Right lobe of liver (tissue), 6 donors: ENCODE measurements around the gene GATAD1. TPM values are rescaled to one million over a fixed set of nuclear protein-coding genes. Genes with fewer than 3 reads are reported as not detected.

Source experiments
- ATAC-seq, 4 donors: fragments of 200-7000 bp; cut with Tn5 transposase; one replicate each; pipeline ENCODE4 v1.9.1; 2020; ENCODE audit warnings: mild to moderate bottlenecking in 4 of 4, moderate library complexity in 4 of 4
- DNase-seq, 3 donors: peaks; one replicate each; pipeline ENCODE4 v3.0.0-alpha.2; 2020
- H3K27ac ChIP-seq, 3 donors: fragments of 200-600 bp; one replicate each; pipeline ENCODE4 v1.8.0; 2022
- H3K27me3 ChIP-seq, 2 donors: fragments of 200-600 bp; one replicate each; pipeline ENCODE4 v1.8.0; 2022
- H3K36me3 ChIP-seq, 4 donors: fragments of 200-600 bp; sonication (generic) in 1 of 4; one replicate each; pipeline versions ENCODE4 v1.5.1 to v1.8.0; 2017 to 2022; ENCODE audit warnings: control low read depth in 1 of 4
- H3K4me1 ChIP-seq, 4 donors: fragments of 200-600 bp; sonication (generic) in 1 of 4; one replicate each; pipeline versions ENCODE4 v1.5.1 to v1.8.0; 2017 to 2022; ENCODE audit warnings: control low read depth in 1 of 4
- H3K4me3 ChIP-seq, 3 donors: fragments of 200-600 bp; one replicate each; pipeline ENCODE4 v1.8.0; 2022
- H3K9me3 ChIP-seq, 4 donors: fragments of 200-600 bp; sonication (generic) in 1 of 4; one replicate each; pipeline versions ENCODE4 v1.5.1 to v1.8.0; 2017 to 2022; ENCODE audit warnings: control low read depth in 1 of 4
- CTCF ChIP-seq, 4 donors: fragments of 200-600 bp in 3 of 4; fragments of 450-650 bp in 1 of 4; IDR thresholded peaks; one replicate each; pipeline versions ENCODE4 v1.5.1 to v1.8.0; 2016 to 2022; ENCODE audit warnings: antibody characterized with exemption in 4 of 4, mild to moderate bottlenecking in 2 of 4
- POLR2A ChIP-seq: fragments of 450-650 bp; IDR thresholded peaks from one replicate; pipeline ENCODE4 v1.6.1; 2017; ENCODE audit warnings: antibody characterized with exemption, mild to moderate bottlenecking
- WGBS: methylation state at CpG from one replicate; pipeline ENCODE4 v1.1.6; 2018; ENCODE audit warnings: low coverage, low lambda C conversion rate; ENCODE audit not compliant: insufficient coverage; ENCODE audit errors: missing lambda C conversion rate; 5-methylcytosine and 5-hydroxymethylcytosine counted together
- intact Hi-C, 2 donors: fragments of 100-400 bp; cut with DNase I; formaldehyde crosslinking; loops; one replicate each; pipeline versions ENCODE4 v1.11.2 to v1.14.1; 2022
- total RNA-seq, 6 experiments: library from RNA; depleted of rRNA in 2 of 6; stranded (reverse); fragments of >200 nt in 2 of 6; fragmentation: NEBNext Ultra II Directional in 3 of 6; extraction: Animal tissue kit (Norgen Biotek cat#: 25700) in 3 of 6; gene quantifications; one replicate each; pipeline versions ENCODE4 v1.1.0 to v1.2.4, GENCODE V29; 2016 to 2023
- donor health status: DM: no; HTN: yes; CAD: no.
- donor health status: DM: no; HTN: no; CAD: no.
- donor health status: DM: no; HTN: no; CAD: no.
- donor health status: DM: no; HTN: yes; CAD: no.
- donor health status: DM: no; HTN: yes; CAD: no.

The GATAD1 gene
- total RNA-seq, 6 experiments from 2014 or later = 11.5 to 16.8 (median 14.0) TPM

GRCh38 chr7:92413550-92413949 is 33.7 kb upstream of the GATAD1 start:
- Histone ChIP-seq H3K27ac (no peak overlapping the region), H3K9me3 (no peaks in the 10 kb centered on the region), H3K27me3 (no peaks in the 10 kb centered on the region), H3K4me1 (no peaks in the 10 kb centered on the region), H3K36me3 (no peaks in the 10 kb centered on the region), H3K4me3 (no peak overlapping the region)
- no peak for DNase-seq
- no peak for ATAC-seq
- TF ChIP-seq CTCF (IDR thresholded peaks at IDR 0.05) = no peak
- no peak for TF ChIP-seq POLR2A
- intact Hi-C loops = no loop called here
- WGBS = 48% methylated on average over 2 of the region's 5 CpGs

- WGBS = 75% methylated on average over 5 of the region's 5 CpGs
- no peaks in the 10 kb centered on the region for H3K9me3 ChIP-seq
- intact Hi-C loops = no loop called here
- H3K4me1 ChIP-seq = no peaks in the 10 kb centered on the region
- ATAC-seq (no peak), DNase-seq (no peak)
- no peaks in the 10 kb centered on the region for H3K36me3 ChIP-seq
- no peak overlapping the region for H3K27ac ChIP-seq
- no peaks in the 10 kb centered on the region for H3K27me3 ChIP-seq
- H3K4me3 ChIP-seq = no peak overlapping the region
- TF ChIP-seq POLR2A = no peak
- TF ChIP-seq CTCF (IDR thresholded peaks at IDR 0.05) = no peak
Observed at GRCh38 chr7:92415225-92415624, 32.1 kb upstream of the GATAD1 start.

- no peak overlapping the region for H3K27ac ChIP-seq
- ATAC-seq = no peak
- DNase-seq = no peak
- no peaks in the 10 kb centered on the region for H3K9me3 ChIP-seq
- no peaks in the 10 kb centered on the region for H3K36me3 ChIP-seq
- H3K27me3 ChIP-seq = no peaks in the 10 kb centered on the region
- intact Hi-C loops = no loop called here
- TF ChIP-seq POLR2A = no peak
- TF ChIP-seq CTCF (IDR thresholded peaks at IDR 0.05) = no peak
- H3K4me3 ChIP-seq = no peak overlapping the region
- 63% methylated on average over 2 of the region's 5 CpGs for WGBS
- no peaks in the 10 kb centered on the region for H3K4me1 ChIP-seq
Observed at GRCh38 chr7:92417913-92418312, 29.4 kb upstream of the GATAD1 start.

GRCh38 chr7:92421676-92422435 is 25.4 kb upstream of the GATAD1 start:
- ATAC-seq = no peak
- 57% methylated on average over 4 of the region's 5 CpGs for WGBS
- Histone ChIP-seq H3K4me1 (no peaks in the 10 kb centered on the region), H3K27ac (no peak overlapping the region), H3K4me3 (no peak overlapping the region), H3K27me3 (no peaks in the 10 kb centered on the region), H3K9me3 (no peaks in the 10 kb centered on the region), H3K36me3 (no peaks in the 10 kb centered on the region)
- TF ChIP-seq POLR2A = no peak
- no peak for TF ChIP-seq CTCF (IDR thresholded peaks at IDR 0.05)
- intact Hi-C loops = no loop called here
- no peak for DNase-seq
